GM18909 (cell line): Measurements from ENCODE around the gene CTNNBL1.

Source experiments
- ATAC-seq: cut with Tn5 transposase; IDR thresholded peaks from one replicate; pipeline ENCODE4 v1.9.1; 2021; ENCODE audit warnings: mild to moderate bottlenecking; ENCODE audit not compliant: unreplicated experiment, poor library complexity

CTNNBL1 gene

DNA sequence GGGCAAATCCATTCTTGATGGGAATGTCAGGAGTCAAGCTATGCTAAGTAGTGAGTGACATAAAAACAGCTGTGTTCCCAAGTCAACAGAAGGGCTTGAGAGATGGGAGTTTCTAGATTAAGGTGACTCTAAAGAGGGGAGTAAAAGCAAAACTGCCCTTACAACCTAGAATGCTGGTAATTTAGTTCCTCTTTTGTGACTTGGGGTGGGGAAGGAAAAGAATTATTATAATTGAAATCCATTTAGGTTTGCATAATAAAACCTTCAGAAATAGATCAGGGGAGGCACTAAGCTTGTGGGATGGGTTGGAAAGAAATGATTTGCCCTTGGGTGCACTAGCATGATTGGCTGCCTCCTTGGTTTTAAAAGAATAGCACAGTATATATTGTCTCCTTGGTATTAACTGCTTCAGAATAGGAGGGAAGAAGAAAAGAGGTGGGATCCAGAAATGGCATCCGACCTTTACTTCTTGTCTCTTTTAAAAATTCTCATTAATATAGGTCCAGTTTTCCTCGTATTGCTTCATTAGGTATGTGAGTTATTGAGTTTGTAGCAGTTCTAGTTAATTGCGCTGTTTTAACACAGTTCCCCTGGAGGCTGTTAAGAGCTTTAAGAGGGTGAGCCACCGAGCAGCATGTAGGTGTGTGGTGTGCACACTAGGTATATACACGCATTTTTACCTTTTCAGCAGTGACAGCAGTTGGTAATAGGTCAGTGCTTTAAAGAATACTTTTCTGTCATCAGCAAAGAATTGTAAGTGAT is 113.8 kb downstream of the CTNNBL1 start:
- no peak for ATAC-seq

DNA sequence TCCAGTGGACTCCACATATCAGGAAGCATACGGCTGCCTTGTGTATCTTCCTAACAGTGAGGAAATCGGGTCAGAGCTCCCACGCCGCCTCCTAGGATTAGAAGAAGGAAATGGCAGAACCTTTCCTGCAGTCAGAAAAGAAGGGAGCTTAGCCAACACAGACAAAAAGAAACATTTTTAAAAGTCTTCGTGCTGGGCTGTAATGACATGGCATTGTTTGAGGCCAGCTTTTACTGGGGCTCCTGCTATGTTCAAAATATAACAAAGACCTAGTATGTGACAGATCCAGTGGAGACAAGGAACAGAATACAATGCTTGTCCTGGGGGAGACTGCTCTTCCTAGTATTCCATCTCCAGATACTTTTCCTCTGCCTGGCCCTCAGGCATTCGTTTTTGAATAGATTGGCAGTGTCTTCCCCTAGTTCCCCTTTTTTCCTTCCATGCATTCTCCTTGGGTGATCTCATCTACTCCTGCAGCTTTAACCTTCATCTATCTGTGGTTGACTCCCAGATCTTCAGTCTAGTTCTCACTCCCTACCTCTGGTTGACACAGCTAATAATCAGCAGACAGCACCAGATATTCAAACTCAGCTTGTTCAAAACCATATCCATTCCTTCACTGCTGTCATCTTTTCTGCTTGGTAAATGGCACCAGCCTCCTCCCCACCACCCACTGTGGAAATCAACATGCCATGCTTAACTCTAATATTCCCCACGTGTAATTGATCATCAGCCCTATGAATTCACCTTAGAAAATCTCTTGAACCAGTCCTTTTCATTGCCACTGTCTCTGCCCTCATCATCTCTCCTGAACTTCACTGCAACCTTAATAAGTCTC is 114.6 kb downstream of the CTNNBL1 start:
- ATAC-seq, result no peak

DNA sequence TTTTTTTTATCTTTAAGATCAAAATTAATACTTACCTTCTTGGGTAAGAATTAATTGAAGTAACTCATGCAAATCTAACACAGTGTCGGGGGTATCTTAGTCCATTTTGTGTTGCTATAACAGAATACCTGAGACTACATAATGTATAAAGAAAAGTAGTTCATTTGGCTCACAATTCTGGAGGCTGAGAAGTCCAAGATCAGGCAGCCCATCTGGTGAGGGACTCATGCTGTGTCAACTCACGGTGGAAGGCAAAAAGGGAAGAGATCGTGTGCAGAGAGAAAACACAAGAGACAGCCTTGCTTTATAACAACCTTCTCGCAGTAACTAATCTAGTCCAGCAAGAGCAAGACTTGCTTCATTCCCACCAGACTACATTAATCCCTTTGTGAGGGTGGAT is 116.2 kb downstream of the CTNNBL1 start:
- ATAC-seq, result no peak

DNA sequence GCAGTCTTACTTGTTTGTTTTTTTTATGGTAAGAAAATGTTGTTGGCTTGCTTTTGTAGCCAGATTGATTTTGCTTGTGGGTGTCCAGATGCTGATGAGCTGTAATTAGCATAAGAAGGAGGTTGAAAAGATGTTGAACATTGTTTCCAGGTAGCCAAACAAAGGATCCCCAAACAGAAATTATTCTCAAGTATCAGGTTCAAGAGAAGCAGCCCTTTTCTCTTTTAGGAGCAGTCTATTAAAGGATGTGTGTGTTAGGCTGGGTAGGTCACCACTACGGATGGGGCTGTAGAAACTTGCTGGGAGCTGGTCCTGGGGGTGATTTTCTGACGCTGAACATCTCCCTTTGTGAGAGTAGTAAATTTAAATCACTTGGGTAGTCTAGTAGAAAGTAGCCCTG is 122.2 kb downstream of the CTNNBL1 start:
- no peak for ATAC-seq

DNA sequence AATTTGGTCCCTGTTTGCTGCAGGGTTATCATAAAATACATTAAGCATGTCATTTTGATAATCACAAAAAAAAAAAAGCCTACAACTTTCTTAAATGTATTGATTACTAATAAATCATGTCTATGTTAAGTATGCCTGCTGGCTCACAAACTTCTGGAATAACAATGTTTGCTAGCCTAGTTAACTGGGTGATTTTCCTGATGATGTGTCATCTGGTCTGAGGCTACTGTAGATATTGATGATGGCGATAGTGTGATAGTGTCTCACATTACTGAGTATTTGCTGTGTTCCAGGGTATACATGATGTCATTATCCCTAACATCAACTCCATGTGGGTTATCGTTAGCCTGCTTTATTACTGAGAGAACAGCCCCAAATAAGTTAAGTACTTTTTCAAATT is 122.9 kb downstream of the CTNNBL1 start:
- ATAC-seq, result no peak

DNA sequence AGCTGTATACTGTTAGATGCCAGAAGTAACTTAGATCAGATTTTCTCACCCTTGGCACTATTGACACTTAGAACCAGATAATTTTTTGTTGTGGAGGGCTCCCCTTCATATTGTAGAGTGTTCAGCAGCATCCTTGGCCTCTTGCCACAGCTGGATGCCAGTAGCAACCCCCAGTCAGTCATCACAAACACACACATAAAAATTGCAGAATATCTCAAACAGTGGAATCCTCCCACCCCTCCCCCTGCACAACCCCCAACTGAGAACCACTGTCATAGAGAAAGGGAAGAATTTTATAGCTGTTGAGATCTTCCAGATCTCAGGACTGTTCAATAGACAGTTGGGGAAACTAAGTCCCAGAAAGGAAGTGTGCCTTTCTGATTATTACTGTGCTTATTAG is 127.9 kb downstream of the CTNNBL1 start:
- ATAC-seq, result no peak

DNA sequence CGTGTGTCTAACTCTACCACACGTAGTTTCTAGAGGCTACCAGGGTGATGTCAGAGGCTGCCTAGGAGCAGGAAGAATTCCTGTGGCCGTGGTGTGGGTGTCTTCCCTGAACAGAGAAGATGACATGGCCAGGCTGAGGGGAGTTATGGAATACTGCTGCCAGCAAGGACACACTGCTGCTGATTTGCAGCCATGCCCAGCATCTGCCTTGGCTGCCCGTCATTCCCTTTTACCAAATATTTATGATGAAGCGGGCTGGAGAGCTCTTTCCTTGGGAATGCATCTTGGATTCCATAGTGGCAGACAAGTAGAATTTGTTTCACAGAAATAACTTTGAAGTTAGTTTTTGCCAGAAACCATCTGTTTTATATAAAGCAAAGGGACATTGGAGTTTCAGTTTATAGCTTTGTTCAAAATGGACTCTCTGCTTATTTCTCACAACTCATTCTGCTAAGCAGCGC is 128.3 kb downstream of the CTNNBL1 start:
- ATAC-seq, result no peak

DNA sequence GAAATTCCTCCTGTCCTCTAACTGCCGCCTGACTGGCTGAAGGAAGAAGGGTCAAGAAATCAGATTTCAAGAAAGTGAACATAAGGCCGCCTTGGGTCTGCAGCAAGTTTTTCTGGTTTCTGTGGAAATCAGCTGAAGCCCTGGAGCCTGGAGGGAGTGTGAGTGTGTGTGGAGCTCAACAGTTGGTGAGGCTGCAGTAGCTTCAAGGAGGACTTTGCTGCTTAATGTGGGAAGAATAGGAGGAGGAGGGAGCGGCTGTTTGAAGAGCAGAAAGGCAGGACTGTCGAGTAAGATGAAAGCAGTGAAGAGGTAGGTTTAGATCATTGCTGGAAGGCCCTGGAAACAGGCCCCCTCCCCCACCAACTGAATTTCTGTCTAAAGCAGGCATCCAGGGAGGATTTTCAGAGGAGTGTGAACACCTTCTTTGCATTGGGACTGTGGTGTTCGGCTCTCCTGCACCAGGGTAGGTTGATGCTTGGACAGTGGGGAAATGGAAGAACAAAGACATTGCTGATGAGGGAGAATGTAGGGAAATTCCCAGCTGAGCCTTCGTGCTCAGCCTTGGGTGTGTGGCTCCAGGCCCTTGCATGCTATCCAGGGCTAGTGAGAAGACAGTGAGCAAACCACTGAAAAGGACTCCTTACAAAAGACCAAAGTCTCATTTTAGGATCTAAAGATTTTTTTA is 129.6 kb downstream of the CTNNBL1 start:
- ATAC-seq, result no peak

DNA sequence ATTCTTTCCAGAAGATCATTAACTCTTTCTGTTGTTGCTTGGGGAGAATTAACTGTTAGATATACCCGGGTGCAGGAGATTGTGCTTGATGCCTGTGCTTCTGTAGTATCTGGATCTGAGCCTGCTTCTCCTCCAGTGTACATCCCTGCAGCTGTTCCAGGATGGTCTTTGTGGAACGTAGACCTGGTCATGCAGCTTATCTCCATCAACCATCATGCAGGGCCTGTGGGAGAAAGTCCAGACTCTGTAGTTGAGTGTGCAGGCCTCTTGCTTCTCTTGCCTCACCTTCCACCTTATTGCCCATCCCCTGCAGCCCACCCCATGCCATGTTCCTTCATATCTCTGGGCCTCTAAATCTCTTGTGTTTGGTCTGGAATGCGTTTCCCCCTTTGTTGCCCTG is 133.8 kb downstream of the CTNNBL1 start:
- no peak for ATAC-seq

DNA sequence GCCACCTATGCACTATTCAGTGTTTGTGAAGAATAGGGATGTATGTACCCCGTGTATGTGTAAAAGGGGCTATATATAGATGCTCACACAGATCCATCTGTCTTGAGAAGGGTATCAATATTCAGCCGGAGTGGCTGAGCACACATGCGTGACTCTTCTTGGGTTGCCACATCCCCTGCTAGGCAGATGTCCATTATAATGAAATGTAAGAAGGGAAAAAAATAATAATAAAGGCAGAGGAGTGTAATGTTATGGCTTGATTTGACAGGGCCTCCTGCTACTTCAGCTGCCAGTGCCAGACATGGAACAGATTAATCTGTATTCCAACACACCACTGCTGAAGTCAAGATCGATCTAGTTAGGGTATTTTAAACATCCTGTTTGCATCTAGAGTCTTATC is 134.9 kb downstream of the CTNNBL1 start:
- ATAC-seq, result no peak

DNA sequence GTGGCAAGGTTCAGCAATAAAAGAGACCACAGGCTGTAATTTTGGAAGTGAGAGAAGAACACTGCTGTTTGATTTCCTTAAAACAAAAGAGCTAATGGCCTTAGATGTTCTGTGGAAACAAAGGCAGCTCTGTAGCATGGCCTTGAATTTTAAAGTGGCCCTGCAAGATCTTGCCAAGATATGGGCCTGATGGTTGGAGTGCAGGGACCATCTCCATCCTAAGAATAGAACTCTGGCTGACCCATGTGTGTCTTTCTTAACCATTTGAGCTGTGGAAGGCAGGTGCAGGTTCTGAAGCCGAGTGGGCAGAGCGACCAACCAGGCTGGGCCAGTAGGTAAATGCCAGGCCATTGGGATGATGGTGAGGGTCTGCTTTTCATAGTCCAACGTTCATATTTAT is 135.3 kb downstream of the CTNNBL1 start:
- ATAC-seq, result no peak

DNA sequence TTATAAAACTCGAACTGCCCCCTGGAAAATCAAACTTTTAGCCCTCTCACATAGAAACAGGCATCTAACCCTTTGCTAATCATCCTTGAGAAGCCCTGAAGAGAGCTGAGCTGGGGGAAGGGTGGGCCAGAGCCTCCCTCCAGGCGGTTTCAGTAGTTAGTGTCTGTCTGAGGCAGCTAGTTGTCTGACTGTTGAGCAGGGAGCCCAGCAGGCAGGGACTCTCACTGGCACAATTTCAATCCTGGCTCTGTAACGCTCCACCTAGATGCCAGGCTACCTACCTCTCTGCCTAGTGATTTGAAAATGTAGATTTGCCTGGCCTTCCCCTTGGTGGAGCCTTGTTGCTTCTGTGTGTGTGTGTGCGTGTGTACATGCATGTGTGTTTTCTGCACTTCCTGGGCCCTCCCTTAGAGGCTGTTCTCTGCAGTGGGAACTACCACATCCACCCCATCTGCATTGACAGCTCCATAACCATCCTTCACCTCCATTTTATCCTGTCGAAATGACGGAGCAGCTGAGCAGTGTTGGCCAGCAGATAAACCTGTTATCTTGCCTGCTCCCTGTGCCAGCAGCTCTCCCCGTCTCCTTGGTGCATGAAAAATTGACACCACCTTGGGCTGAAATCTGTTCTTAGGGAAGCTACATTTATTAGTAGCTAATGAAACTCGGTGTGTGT is 139.5 kb downstream of the CTNNBL1 start:
- no peak for ATAC-seq

DNA sequence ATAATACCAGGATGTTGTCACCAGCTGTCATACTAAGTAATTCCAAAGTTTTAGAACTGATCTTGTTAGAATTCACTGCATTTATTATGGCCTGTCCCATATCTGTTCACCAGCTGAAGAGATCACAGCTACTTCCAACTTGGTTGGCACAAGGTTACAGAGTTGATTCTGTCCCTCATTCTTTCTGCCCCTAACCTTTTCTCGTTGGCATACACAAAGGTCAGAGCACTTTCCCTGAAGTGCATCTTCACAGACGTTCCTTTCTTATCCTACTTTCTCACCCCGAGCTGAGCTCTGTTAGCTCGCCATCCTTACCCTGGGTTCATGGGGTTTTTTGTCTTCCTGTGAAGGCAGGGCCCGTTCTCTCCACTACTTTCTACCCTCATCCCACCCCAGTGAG is 143.1 kb downstream of the CTNNBL1 start:
- ATAC-seq, result no peak

DNA sequence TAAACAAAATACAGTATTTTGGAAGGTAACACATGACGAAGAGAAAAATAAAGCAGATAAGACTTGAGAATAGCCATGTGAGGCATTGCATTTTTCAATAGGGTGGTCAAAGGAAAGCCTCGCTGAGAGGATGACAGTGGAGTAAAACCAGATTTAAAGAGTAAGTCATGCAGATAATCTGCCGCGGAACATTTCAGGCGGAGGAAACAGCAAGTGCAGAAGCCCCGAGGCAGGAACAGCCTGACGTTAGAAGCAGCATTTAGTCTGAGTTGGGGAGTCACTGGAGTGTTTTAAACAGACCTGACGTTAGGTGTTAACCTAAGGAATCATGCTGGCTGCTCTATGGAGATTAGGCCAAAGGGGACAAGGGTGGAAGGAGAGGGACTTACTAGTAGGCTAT is 144.1 kb downstream of the CTNNBL1 start:
- ATAC-seq, result no peak

DNA sequence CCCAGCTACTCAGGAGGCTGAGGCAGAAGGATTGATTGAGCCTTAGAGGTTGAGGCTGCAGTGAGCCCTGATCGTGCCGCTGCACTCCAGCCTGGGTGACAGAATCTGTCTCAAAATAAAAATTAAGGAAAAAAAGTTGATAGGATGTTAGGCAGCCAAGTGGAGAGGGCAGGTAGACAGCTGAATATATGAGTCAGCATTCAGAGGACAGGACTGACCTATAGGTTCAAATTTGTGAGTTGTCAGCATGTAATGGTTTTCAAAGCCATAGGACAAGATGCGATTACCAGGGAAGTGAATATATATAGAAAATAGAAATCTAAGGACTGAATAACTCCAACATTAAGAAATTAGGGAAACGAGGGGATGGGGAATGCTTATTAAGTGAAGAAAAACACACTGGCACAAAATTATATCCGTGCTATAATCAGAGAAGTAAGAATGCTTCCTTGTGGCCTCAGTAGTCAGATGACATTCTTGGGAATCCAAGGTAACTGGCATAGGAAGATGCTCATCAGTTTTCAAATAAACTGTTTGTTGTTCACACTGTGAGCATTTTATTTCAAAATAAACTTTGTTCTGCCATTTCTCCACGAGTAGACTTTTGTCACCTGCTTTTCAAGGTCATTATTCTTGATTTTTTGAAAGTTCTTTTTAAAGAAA is 145.1 kb downstream of the CTNNBL1 start:
- ATAC-seq, result no peak

DNA sequence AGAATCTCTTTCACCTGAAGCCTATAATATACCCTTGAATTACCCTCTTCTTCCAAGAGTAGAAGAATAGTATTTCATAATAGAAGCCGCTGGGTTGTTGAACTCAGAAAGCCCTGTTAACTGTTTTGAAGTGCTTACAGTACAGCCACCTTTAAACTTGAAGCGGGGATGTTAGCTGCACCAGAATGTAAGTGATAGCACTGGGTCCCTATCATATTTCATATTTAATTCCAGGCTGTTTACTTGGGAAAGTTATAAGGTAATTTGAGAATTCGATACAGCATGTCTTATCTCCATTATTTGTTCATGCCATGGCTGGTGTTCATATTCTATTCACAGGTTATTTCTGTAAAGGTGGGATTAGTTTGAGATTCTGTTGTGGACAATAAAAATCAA is 145.6 kb downstream of the CTNNBL1 start:
- ATAC-seq, result no peak

DNA sequence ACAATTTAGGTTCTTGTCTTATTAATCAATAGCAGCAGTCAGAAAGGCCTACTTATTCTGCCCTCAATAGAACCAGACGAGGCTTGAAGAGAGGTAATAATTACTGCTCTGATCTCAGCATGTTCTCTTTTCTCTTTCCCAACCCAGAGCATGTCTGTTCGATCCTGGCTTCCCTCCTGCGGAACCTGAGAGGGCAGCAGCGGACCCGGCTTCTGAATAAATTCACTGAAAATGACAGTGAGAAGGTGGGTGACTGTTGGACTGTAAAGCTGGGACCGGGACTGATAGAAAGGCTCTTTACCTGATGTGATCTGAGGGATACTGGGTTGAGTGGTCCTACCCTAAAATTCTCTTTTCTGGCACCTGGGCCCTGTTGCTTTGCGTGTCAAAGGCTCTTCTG is 146.1 kb downstream of the CTNNBL1 start:
- ATAC-seq, result no peak

DNA sequence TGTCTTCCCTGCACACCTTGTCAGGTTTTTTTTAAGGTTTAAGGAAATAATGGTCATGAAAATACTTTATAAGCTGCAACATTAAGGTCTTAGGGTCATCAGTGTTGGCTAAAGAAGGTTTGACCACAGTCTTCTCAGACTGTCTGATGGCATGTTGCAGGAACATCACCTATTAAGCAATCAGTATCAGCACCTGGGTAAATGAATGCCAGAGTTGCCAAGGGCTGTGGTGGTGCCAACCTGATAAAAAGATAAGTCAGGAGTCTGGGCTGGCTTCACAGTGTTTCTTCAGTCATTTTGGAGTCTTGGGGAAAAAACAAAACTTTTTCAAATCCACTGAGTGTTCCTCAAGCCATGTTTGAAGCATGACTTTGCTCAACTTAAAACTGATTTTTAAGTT is 147.6 kb downstream of the CTNNBL1 start:
- ATAC-seq, result no peak

DNA sequence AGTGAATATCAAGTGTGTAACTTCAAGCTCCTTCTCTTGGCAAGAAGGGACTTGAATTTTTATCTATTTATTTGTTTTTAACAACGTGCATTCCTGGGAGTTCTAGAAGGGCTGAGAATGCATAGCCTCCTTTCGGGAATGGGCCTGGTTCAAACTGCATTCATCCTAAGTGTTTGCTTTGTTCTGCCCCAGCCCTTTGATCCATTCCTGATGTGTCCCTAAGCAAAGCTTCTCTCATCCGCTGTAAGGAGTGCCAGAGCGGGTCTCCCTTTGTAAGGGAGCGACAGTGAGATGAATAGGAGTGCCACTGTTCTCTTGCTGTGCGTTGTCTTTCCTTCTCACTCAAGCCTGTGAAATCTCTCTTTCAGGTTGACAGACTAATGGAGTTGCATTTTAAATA is 148.1 kb downstream of the CTNNBL1 start:
- ATAC-seq, result no peak

DNA sequence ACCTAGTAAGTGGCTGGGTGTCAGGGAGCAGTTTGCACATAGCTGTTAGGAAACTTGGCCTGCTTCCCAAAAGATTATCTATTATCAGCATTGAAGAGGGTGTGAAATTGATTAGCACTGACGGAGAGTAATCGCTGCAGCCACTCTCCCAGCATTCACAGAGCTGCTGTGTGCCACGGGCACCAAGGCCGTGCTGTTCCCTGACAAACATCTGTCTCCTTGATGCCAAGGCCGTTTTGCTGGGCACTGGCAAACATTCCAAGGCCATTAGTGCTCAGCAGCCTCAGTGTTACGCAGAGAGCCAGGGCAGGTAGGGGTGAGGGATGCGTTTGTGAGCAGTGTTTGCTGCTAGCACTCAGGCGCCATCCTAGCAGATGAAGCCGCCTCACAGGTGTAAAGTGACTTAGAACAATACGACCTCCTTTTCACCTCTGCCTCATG is 151.4 kb downstream of the CTNNBL1 start:
- no peak for ATAC-seq
